ENCODE data around the gene PCNX1. TPM values are rescaled to one million over a fixed set of nuclear protein-coding genes. Genes with fewer than 3 reads are reported as not detected.

PCNX1 gene
- total RNA-seq, 6 donors from 2014 or later: 38.4 to 98.5 (median 65.4) TPM

DNA sequence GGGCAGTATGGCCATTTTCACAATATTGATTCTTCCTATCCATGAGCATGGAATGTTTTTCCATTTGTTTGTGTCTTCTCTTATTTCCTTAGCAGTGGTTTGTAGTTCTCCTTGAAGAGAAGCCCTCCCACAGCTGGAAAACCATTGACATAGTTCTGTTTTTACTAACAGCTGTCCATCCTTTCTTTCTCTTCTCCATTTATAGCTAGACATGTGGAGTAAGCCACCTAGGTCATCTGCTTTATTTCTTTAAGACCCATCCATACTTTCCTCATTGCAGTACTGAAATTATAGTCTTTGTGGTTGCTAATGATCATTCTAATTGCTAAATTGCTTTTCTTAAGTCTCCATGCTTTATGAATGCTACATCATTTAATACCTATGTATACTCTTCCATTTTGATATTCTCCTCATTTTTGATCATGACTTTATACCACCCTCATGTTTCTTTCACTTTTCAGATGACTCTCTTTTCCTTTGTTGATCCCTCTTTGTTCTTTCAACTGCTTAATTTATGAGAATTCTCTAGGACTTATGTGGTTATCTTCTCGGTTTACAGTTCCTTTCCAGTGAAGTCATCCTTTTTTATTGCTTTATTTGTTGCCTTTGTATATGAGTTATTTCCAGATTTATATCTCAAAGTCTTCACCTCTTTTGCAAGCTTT is 114.2 kb downstream of the PCNX1 start:
- TF ChIP-seq, protein P1, sequence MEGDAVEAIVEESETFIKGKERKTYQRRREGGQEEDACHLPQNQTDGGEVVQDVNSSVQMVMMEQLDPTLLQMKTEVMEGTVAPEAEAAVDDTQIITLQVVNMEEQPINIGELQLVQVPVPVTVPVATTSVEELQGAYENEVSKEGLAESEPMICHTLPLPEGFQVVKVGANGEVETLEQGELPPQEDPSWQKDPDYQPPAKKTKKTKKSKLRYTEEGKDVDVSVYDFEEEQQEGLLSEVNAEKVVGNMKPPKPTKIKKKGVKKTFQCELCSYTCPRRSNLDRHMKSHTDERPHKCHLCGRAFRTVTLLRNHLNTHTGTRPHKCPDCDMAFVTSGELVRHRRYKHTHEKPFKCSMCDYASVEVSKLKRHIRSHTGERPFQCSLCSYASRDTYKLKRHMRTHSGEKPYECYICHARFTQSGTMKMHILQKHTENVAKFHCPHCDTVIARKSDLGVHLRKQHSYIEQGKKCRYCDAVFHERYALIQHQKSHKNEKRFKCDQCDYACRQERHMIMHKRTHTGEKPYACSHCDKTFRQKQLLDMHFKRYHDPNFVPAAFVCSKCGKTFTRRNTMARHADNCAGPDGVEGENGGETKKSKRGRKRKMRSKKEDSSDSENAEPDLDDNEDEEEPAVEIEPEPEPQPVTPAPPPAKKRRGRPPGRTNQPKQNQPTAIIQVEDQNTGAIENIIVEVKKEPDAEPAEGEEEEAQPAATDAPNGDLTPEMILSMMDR (IDR thresholded peaks at IDR 0.05): no peak
- no peak for TF ChIP-seq EP300 (IDR thresholded peaks at IDR 0.05)
- TF ChIP-seq POLR2A (IDR thresholded peaks at IDR 0.05): no peak
- no peak for TF ChIP-seq POLR2AphosphoS5 (IDR thresholded peaks at IDR 0.05)
- no peak for ATAC-seq (ENCODE audit: low FRiP score in 2 of 2)
- peaks cover 0 to 4% (median 0%) of the 10 kb centered on the region in 4 donors for H3K9me3 ChIP-seq
- H3K4me1 ChIP-seq: no peaks in the 10 kb centered on the region
- H3K27ac ChIP-seq: no peak overlapping the region
- no peak overlapping the region for H3K4me3 ChIP-seq
- H3K36me3 ChIP-seq: peaks cover 0 to 42% (median 10%) of the 10 kb centered on the region in 4 donors
- DNase-seq: no peak
- H3K27me3 ChIP-seq: no peaks in the 10 kb centered on the region
- 64 to 69% methylated on average over 1 of the region's 1 CpG for WGBS, 2 donors

DNA sequence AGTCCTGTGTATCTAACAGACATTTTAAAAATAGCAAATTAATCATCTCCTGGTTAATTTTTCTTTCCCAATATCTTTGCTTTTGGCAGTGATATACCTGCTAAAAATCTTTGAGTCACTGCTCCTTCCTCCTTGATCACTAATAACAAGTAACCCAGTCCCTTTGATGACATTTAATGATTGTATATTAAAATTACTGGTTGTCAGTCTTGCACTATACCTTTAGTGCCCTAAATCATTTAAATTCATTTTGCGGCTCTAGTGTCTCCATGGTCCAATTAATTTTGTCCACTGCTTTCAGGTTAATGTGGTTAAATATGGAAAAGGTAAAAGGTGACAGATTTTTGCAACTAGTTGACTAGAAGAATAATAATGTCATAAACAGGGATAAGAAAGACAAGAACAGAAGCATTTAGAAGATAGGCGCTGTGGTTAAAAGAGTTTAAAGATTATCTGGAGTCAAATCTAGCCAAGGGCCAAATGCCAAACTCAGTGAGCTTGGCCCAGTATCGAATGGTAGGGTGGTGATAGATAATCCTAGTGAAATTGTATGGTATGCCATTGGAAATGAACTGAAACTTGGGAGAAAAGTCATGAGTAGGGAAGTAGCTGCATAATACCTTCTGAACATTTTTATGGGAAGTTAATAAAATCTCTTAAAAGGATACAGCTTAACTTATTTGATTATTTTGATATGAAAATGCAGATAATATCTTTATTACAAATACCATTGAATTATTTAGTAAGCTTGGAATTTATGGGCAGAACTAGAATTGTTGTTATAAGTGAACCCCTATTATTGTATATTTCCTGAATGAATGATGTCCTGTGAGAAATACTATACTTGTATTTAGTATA is 115.0 kb downstream of the PCNX1 start:
- DNase-seq (no peak), ATAC-seq (ENCODE audit: low FRiP score in 2 of 2) (no peak)
- Histone ChIP-seq H3K27ac (no peak overlapping the region), H3K36me3 (peaks cover 0 to 42% (median 10%) of the 10 kb centered on the region in 4 donors), H3K4me1 (no peaks in the 10 kb centered on the region), H3K4me3 (no peak overlapping the region), H3K9me3 (peaks cover 0 to 4% (median 0%) of the 10 kb centered on the region in 4 donors), H3K27me3 (no peaks in the 10 kb centered on the region)
- WGBS, 2 donors: 87 to 94% methylated on average over 3 of the region's 3 CpGs
- TF ChIP-seq EP300 (IDR thresholded peaks at IDR 0.05) (no peak), POLR2A (IDR thresholded peaks at IDR 0.05) (no peak), POLR2AphosphoS5 (IDR thresholded peaks at IDR 0.05) (no peak)
- TF ChIP-seq, protein P1 (IDR thresholded peaks at IDR 0.05): no peak

DNA sequence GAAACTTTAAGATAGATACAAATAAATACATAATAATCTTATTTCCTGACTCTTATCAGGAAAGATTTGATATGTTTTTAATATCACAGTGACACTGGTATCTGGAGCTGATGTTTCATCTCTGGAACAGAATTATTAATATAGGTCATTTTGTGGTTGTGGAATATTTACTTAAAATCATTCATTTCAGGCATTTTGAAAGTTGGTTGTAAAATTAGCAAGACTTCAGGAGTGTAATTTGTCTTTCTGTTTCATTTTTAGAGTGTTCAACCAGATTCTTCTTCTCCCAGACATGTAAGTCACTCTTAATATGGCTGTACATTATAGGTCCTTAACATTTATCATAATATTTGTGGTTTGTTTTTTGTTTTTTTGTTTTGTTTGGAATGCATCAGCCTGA is 115.7 kb downstream of the PCNX1 start:
- ATAC-seq (ENCODE audit: low FRiP score in 2 of 2): no peak
- no peaks in the 10 kb centered on the region for H3K27me3 ChIP-seq
- peaks cover 0 to 44% (median 10%) of the 10 kb centered on the region in 4 donors for H3K36me3 ChIP-seq
- H3K4me1 ChIP-seq: no peaks in the 10 kb centered on the region
- TF ChIP-seq POLR2A (IDR thresholded peaks at IDR 0.05): no peak
- no peak for TF ChIP-seq EP300 (IDR thresholded peaks at IDR 0.05)
- no peak for TF ChIP-seq POLR2AphosphoS5 (IDR thresholded peaks at IDR 0.05)
- TF ChIP-seq, protein P1 (IDR thresholded peaks at IDR 0.05): no peak
- no peak overlapping the region for H3K27ac ChIP-seq
- no peak overlapping the region for H3K4me3 ChIP-seq
- DNase-seq: no peak
- peaks cover 0 to 4% (median 0%) of the 10 kb centered on the region in 4 donors for H3K9me3 ChIP-seq

DNA sequence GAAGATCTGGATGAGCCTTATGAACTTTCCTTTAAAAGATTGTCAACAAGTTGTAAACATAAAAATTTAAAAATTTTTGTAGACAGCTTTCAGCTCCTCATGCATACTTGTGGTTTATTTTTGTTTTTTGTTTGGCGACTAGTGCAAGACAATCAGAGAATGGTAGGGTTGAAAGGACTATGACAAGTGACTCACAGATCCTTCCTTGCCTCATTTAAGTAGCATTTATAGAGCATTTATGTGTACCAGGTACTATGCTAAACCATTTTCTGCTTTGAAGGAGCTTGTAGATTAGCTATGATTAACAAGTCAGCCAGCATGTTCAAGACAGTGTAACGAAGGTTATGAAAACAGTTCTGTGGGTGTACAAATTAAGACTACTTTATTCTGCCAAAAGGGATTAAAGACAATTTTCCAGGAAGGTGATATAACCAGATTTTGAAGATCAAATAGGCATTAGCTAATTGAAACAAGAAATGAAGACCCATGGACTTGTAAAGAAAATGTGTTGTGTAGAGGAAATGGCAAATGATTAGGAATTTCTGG is 122.0 kb downstream of the PCNX1 start:
- H3K4me1 ChIP-seq: no peaks in the 10 kb centered on the region
- H3K4me3 ChIP-seq: no peak overlapping the region
- TF ChIP-seq EP300 (IDR thresholded peaks at IDR 0.05) (no peak), POLR2A (IDR thresholded peaks at IDR 0.05) (no peak), POLR2AphosphoS5 (IDR thresholded peaks at IDR 0.05) (no peak)
- TF ChIP-seq, protein P1 (IDR thresholded peaks at IDR 0.05): no peak
- DNase-seq: no peak
- 94 to 99% methylated on average over 2 of the region's 2 CpGs for WGBS, 2 donors
- H3K36me3 ChIP-seq: peaks cover 0 to 70% (median 9%) of the 10 kb centered on the region in 4 donors
- H3K9me3 ChIP-seq: no peaks in the 10 kb centered on the region
- no peak for ATAC-seq (ENCODE audit: low FRiP score in 2 of 2)
- no peak overlapping the region for H3K27ac ChIP-seq
- no peaks in the 10 kb centered on the region for H3K27me3 ChIP-seq
